GM21529 (cell line): ENCODE data around the gene FKBP8.

ENCODE experiments used
- ATAC-seq: cut with Tn5 transposase; IDR thresholded peaks from one replicate; pipeline ENCODE4 v1.9.1; 2021; ENCODE audit not compliant: unreplicated experiment

FKBP8 gene

DNA sequence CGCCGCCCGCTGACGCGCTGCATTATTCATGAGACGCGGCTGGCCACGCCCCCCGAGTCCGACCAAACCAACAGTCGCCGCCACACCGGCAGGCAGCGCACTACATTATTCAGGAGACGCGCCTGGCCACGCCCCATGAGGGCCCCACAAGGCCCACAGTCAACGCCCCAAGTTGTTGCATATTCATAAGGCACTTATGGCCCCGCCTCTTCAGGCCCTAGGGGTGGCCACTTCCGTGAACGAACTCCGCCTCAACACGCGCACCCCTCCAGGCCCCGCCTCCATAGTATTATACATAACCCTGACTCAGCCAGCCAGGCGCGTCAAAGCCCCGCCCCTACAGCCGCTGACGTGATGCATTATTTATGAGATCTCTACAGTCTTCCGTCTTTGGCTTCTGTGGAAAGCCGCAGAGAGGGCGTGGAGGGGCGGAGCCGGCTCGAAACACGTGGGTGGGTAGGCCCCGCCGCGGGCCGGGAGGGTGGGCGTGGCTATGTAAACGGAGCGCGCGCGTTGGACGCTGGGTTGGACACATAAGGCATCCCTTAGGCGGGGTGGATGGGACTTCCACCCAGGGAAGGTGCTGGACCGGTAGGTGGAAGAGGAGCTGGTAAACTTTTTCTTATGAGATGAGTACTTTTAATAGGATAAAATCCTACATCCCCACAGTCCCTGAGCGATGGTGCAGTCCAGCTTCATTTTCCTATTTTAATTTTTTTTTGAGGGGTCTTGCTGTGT, 21.1 kb downstream of the FKBP8 start:
- peak; percentile 82 for ATAC-seq

DNA sequence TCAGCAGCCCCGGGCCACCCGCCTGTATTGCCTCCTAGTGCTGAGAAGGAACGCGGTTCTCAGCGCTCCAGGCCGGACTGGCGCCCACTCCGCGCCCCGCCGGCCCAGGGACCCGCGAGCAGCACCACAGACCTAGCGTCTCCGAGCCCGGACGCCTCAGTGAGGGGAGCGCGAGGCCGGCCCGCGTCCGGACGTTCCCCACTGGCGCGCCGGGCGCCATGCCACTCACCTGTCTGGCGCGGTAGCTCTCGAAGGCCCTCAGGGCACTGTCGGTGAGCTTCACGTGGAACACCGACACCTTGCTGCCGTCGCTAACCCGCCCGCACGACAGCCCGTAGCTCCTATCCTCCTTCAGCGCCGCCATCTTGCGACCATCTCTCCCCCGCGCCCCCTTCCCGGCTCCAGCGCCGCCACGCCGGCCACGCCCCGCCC, 21.7 kb downstream of the FKBP8 start, which contains the start of gene ELL:
Gene ELL (minus strand): TSS at position 379 of the 432 bp plus-strand sequence. CDS start 15 bp downstream, at position 364.
- ATAC-seq, result no peak

DNA sequence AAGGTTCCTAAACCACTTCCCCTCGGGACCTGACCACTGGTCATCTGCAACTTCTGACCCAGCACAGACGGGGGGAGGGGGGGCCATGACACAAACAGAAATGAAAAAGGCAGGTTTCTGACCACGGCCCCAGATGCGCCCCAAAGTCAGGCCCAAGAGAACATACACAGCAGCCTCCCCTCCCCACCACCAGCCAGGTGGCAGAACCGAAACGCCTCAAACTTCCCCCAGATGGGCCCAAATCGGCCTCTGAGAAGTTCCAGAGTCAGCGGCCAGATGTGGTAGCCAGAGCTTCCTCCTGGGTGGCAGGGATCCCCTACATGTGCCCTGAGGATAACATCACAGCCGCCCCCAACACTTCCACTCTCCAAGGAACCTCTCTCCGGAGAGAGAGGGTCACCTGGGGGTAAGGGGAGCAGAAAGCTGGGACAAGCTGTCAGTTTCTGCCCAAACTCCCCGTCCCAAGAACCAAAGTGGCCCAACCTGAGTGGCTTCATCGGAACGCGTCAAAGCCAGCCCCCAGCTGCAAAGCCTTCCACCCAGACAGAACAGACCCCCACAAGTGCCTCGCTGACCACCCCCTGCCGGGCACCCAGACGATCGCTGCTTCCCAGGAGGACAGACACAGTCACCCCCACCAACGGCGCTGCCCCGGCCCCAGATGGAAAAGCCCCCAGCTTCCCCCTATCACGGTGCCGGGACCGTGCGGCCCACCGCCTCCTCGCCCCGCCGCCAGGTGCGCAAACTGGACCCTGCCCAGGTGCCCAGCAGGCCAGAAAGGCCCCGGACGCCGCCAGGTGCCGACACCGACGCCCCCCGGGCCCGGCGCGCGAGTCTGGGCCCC, 22.3 kb downstream of the FKBP8 start:
- no peak for ATAC-seq

DNA sequence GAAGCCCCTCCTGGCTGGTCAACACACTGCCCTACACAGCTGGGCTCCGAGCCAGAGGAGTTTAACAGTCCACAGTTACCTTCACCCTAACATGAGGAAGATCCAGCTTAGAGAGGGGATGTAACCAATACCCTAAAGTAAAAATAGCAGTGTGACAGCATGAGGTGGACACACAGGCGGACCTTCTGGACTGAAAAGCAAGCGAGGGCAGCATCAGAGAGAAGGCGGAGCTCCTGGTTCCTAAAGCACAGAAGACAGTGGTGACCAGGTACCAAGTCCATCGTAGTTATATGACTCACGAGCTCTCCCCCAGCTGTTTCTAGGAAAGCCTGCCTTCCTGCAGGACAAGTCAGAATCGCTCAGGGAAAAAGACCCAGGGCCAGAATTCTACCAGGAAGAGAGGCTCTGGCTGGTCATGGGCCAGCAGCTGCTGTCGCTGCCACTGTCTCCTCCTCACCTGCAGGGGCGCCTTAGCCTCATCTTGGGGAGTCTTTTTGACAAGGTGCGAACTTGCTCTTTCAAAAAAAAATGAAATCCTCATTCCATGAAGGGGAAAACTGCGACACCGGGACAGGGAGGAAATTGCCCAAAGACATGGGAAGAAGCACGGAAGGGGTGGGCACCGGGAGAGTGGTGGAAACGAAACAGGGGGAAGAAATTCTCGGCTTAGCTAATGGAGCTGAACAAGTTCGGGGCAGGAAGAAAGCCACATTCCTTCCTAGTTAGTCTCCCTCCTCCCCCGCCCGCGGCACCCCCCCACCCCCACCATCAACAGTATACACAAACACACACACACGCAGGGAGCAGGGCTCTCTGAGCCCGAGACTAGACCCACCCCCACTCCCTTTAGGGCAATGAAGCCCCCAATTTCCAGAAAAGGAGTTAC, 23.2 kb downstream of the FKBP8 start:
- no peak for ATAC-seq

DNA sequence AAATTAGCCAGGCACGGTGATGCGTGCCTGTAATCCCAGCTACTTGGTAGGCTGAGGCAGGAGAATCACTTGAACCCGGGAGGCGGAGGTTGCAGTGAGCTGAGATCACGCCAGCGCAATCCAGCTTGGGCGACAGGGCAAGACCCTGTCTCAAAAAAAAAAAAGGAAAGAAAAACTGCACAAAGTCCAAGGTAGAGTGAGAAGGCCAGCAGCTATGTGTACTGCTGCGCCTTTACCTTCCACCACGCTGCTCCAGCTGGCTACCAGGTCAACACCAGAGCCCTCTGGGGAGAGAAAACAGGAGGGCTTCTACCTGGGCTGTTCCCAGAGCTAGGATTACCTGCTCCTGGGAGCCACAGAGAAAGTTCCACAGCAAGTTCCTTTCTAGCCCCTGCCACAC, 24.7 kb downstream of the FKBP8 start:
- ATAC-seq, result no peak

DNA sequence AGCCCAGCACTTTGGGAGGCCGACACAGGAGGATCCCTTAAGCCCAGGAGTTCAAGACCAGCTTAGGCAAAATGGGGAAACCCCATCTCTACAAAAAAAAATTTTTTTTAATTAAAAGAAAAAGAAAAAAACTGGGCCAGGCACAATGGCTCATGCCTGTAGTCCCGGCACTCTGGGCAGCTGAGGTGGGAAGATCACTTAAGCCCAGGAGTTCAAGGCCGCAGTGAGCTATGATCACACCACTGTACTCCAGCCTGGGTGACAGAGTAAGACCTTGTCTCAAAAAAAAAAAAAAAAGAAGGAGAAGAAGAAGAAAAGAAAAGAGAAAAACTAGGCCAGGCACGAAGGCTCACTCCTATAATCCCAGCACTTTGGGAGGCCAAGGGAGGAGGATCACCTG, 25.8 kb downstream of the FKBP8 start:
- no peak for ATAC-seq

DNA sequence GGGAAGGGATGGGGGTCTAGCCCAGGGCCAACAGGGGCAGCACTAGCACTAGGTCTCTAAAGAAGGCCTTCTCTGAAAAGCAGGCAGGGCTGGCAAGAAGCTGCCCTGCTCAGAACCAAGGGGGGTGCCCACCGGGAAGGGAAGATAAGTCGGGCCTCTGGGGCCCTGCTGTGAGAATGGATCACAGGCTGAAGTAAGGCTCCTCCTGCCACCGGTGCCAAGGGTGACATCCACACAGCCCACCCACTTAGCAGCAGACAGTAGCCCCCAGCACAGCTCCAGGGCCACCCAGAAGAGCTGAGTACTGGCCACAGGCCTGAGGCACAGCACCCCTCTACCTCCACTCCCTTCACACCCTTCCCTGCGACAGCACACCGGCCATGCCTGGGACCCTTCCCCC, 27.4 kb downstream of the FKBP8 start:
- ATAC-seq, result no peak

DNA sequence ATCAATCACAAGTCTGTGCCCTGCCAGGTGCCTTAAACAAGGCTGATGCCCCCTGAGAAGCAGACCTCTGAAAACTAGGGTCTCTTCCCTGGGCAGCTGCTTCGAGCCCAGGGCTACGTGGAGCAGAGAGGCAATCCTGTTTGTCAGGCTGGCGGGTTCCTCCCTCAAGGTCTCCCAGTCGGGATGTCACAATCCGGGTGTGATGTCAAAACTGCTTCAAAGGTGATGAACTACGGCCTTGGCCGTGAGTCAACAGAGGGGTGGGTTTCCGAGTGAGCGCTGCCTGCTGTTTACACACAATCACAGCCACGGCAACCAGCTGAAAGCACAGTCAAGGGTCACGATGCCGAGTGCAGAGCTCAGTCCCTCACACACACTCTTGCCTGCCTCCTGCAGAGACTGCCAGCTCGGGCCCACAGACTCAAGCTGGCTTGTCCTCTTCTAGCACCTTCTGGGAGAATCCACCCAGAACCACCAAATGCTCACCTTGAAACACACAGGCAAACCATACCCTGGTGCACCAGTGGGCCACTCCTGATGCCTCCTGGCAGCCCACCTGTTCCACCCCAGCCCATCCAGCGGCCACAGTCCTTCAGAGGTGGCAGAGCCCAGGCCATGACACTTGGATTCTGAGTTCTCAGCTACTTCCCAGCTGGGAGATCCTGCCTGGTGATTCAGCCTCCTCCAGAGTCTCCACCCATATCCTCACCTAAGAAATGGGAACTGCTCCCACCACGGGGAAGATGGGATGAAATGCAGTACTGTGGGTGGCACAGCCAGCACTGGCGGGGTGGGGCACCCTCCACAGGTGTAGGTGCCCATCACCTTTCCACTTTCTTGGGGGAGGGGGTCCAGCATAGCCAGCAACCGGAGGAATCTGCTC, 28.3 kb downstream of the FKBP8 start:
- no peak for ATAC-seq

DNA sequence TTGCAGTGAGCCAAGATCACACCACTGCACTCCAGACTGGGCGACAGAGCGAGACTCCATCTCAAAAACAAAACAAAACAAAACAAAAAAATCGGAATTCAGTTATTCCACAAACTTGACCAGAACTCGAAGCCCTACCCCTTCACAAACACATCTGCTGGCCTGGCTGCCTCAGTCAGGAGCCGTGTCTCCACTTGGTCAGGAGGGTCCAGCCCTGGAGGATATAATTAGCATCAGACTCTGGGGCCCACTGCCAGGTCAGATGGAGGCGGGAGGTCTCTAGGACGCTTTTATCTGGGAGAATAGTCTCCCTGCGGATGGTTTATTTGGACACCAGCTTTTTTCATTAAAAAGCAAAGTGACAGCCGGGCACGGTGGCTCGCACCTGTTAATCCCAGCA, 29.5 kb downstream of the FKBP8 start:
- ATAC-seq, result no peak

DNA sequence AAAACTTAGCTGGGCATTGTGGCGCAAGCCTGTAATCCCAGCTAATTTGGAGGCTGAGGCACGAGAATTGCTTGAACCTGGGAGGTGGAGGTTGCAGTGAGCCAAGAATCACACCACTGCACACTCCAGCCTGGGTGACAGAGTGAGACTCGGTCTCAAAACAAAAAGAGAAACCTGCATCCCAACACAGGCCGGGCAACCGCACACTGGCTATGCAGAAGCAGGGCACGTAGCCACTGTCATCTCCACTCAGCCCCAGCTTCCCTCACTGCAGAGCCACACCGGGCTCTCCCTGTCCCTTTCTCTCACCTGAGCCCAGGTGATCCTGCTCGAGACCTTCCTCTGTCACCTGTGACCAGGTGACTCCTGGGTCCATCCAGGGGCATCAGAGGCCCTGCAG, 33.2 kb downstream of the FKBP8 start:
- no peak for ATAC-seq

DNA sequence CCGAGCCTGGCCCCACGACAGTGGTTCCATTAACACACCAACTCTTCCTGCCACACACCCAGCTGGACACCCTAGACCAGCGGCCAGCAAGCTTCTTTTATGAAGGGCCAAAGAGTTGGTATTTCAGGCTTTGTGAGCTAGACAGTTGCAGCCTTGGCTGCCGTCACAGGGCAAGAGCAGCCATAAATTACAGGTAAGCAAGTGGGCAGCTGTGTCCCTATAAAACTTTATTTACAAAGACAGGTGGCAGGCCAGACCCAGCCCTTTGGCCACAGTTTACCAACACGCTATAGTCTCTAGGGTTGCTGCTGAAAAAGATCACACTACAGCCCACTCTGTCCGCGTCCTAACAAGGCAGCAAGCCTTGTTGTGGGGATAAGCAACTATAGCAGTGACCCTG, 34.8 kb downstream of the FKBP8 start:
- no peak for ATAC-seq

DNA sequence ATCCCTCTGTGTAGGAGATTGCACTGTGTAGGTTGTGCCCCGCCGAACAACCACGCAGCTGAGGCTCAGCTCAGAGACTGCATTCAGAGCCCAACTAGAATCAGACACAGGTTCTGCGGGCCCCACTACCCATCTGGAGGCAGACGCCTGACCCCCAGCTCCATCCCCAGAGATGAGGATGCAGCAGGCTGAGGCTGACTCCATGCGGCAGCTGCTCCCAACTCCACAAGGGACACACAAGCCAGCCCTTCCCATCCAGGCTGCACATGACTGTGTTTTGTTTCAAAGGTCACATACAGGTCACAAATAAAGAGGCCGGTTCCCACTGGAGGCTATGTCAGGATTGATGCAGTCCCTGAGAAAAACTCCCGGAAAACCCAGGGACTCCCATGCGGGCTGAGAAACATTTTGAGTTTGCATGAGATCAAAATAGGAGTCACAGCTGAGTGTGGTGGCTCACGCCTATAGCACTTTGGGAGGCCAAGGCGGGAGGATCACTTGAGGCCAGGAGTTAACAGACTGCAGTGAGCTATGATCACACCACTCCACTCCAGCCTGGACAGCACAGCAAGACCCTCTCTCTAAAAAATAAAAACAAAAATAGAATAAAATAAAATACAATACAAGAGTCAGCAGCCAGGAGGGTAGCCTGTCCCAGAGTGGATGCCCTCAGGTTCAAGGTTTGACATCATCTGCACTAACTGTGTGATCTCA, 35.5 kb downstream of the FKBP8 start:
- ATAC-seq, result no peak

DNA sequence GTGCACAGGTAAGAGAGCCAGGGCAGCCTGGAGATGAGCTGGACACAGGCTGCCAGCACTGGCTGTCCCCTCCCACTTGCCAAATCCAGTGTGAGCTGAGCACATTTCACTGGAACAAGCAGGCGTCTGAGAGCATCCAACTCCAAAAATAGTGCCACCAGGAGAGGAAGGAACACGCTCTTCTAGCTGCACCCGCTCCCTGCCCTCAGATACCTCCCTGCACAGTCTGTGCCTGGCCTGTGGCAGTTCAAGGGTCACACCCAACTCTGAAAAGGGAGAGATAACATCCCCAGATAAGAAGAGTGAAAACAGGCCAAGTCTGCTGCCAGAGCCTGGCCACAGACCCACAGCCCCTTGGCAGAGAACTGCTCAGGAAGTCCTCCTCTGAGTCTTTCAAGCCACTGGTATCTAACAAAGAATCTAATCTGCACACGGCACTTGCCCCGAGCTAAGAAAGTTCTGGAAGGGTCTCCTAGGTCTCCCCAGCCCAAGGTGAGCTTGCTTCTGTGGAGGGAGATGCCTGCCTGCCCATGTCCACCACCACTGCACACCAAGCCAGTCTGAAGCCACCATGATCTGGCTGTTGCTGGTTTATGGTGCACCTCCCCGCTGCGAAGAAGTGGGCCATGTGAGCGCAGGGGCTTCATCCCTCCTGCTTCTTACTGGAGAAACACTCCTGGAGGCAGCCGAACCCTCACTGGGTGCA, 36.2 kb downstream of the FKBP8 start:
- no peak for ATAC-seq

DNA sequence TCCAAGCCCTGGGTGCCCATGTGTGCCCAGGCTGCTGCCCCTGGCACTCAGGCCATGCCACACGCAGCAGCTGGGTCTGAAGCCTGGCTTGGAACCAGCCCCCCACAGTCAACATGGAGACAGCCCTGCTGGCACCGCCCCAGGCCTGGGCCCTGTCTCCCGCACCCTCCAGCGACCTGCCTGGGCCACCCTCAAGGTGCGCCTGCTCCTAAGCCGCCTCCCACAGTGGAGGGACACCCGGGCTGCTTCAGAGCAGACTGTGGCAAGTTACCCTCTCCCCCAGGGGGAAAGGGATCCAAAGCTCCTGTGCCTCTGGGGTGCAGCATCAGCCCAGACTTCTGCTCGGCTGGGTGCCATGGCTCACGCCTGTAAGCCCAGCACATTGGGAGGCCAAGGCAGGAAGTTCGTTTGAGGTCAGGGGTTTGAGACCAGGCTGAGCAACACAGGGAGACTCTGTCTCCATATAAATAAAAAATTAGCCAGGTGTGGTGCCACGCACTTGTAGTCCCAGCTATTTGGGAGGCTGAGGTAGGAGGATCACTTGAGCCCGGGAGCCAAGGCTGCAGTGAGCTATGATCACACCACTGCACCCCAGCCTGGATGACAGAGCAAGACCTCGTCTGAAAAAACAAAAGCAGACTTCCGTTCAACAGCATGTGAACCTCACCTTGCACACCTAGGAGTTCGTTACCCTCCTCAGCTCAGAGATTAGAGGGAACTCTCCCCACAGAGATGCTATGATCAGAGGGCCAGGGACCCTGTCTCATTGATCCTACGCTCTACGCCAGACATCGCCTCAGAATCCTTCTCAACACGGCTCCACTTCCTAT, 37.1 kb downstream of the FKBP8 start:
- no peak for ATAC-seq

DNA sequence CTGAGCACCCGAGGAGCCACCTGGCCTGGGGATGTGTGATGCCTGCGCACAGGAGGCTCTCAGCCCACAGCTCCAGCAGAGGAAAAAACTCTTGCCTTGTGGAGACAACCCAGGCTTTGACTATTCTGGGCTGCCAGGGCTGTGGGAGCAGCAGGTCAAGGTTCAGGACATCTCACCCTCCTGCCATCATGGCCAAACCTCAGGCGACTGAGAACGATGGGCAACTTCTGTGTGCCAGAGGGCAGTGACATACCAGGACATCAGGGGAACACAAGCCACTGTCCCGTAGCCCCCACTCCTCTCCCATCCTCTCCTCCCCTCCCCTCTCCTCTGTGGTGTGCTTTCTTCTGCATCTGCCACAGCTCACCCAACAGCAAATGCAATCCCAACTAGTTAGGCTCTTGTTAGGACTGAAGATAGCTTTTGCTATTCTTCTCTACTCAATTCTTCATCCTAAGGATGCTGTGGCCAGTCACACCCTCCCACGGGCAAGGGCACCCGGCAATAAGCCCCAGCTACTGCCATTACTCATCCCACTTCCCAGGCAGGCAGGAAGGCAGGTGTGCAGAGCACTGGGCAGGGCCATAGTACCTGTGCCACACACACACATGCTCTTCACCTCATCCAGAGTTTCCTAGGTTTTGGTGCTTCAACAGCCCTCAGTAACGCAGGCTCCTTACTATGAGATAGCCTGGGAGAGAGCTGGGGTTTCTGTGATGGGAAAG, 38.3 kb downstream of the FKBP8 start:
- ATAC-seq, result no peak

DNA sequence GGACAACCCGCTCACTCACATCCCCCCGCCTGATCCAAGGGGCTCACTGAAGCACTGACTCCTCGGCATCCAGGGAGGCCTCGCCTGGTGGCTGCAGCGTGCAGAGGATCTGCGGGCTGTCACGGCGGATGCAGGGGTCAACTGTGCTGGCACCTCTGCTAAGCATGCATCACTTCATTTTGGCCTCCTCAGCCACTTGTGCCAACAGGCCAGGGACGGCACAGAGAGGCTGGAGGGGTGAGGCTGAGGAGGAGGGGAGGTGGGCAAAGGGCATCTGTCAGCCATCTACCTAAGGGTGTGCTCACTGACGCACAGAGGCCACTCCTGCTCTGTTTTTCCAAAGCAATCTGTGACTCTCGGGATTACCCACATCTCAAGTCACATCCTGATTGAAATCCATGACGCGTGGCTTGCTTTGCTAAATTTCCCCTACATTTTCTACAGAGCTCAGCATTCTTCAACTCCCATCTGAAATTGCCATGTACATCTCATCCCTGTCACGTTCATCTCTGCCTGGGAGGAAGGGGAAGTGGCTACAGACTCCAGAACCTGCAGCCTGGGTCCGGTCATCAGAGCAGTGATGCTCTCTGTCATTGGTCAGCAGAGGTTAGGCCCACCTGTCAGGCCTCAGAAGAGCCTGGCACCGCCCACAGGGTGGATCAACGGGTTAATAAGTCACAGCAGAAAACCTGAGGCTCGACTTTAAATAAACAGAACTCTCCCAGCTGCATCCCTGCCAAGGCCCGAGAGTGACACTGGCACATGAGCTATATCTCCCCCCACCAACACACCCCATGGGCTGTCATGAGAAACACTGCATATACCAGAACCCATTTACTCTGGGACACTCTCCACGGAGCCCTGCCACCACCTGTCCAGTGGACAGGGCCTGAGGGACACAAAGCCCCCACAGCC, 39.1 kb downstream of the FKBP8 start:
- no peak for ATAC-seq
